HL-60/S4 (cell line): ENCODE results near the gene CCDC61.

Experiments used
- in situ Hi-C: fragments of 300-500 bp; cut with MboI; formaldehyde crosslinking; loops from 2 replicates; pipeline ENCODE4 v1.14.3; 2022; ENCODE audit warnings: low sequenced_read_pairs

CCDC61 gene

DNA sequence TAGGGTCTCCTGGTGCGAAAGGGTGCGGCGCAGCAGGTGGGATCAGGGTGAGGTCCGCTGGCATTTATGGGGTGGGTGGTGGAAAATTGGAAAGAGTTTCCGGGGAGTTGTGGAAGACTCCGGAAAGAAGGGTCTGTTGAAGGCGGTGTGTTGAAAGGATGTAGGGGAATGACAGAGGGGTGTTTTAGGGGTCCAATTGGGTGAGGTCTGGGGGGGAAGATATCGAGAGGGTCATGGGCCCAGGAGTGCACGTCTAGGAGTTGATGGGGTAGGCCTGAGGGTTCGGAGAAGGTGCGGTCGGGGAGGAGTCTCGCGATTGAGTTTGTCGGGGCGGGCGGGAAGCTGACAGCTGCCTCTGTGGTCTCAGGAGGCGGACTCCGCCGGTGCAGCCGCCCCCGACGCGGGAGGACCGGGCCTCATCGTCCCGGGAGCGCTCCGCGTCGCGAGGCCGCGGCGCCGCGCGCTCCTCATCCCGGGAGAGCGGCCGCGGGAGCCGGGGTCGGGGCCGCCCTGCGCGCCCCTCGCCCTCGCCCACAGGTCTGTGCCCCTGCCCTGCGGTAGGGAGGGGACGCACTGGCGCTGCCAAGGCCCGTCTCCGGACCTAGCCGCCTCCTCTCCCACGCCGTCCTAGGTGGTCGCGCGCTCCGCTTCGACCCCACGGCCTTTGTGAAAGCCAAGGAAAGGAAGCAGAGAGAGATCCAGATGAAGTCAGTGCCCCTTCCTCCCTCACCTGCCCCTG, 20.6 kb downstream of the CCDC61 start:
- in situ Hi-C loops, result no loop called here

DNA sequence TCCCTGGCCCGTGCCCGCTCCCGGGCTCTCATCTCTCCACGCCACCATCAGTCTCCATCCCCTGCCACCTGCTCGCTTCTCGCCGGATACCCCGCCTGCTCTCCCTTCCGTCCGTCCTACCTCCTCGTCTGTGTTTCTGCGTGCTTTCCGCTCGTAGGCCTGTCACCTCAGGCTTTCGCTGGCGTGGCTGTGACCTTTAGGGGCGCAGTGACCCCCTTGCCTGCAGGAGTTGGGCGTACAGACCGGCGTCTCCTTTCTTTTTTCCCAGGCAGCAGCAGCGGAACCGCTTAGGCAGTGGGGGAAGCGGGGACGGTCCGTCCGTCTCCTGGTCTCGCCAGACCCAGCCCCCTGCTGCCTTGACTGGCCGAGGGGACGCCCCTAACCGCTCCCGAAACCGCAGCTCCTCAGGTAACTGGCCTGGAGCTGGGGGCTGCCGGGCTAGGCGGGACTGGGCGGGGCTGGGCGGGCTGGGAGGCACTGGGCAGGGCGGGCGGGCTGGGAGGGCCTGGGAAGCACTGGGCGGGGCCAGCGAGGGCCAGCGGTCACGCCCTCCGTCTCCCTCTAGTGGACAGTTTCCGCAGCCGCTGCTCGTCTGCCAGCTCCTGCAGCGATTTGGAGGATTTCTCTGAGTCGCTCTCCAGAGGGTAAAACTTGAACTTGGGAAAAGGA, 21.3 kb downstream of the CCDC61 start:
- in situ Hi-C loops, result no loop called here

- in situ Hi-C loops, result no loop called here
These were observed 21.8 kb downstream of the CCDC61 start for GRCh38 chr19:46017095-46017429.

- in situ Hi-C loops, result no loop called here
These were observed 22.8 kb downstream of the CCDC61 start for GRCh38 chr19:46017874-46018675.

- in situ Hi-C loops, result no loop called here
These were observed 23.5 kb downstream of the CCDC61 start for GRCh38 chr19:46018729-46019251.

DNA sequence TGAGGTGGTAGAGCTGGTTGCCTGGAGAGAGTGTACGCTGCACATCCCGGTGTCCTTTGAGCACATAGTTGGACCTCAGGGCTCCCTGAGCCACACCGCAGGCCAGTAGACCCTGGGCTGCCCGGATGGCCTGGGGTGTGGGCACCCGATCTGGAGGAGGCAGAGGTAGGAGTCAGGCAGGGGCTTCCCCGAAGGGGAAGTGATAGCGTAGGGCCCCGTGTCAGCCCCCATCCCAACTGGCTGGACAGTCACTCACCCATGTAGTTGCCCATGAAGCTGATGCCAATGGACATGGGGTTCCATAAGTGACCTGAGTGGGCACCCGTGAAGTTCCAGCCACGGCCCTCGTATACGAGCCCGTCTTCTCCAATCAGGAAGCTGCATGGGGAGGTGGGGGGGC, 24.0 kb downstream of the CCDC61 start:
- in situ Hi-C loops, result no loop called here

DNA sequence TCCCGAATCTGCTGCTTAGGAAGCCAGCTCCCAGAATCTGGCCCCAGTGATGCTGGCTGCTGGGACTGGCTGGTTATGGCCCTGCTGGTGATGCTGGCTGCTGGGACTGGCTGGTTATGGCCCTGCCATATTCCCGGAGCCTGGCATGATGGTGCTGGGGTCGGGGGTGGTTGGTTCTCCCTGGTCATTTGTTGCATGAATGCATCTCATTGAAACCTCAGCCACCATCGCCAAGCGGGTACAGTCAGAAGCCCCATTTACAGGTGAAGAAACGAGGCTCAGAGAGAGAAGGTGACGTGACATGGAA, 25.5 kb downstream of the CCDC61 start:
- in situ Hi-C loops, result no loop called here

GRCh38 chr19:46021531-46022041, 26.3 kb downstream of the CCDC61 start:
- in situ Hi-C loops, result no loop called here

- in situ Hi-C loops, result no loop called here
These were observed 26.8 kb downstream of the CCDC61 start for GRCh38 chr19:46022061-46022430.

- in situ Hi-C loops, result no loop called here
These were observed 27.4 kb downstream of the CCDC61 start, which contains the start of gene PGLYRP1 for GRCh38 chr19:46022431-46023310. Gene PGLYRP1, minus strand, starts transcription at chr19:46023053. Its CDS starts 32 bp downstream, at chr19:46023021.

DNA sequence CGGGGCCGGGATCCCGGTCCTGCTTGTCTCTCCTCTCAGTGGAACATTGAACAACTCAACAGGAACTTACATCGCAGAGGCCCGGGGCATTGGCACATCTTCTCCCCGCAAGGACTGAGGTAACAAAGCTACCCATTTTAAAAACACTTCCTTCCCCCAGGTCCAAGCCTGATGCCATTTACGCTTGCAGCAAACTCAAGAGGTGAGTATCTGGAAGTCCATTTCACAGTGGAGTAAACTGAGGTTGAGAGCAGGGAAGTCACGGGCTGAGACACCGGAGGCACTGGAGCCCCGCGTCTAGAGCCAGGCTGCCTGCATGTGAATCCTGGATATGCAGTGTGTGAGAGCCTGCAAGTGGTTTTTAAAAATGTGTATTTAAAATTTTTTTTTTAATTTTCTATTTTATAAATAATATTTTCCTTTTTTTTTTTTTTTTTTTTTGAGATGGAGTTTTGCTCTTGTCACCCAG, 28.1 kb downstream of the CCDC61 start:
- in situ Hi-C loops, result no loop called here

DNA sequence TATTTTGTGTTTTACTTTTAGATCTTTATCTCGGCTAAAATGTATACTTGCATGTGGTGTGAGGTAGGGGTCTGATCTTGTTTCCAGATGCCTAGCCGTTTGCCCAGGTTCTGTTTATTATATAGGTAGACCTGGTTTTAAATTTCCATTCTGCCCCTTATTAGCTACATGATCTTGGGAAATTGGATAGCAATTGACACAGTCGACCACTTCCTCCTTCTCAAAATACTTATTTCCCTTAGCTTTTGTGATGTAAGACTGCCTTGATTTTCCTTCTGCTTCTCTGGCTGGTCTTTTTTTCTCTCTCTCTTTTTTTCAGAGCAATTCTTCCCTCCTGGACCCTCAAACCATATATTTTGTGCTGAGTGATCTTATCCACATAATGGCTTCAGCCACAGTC, 30.6 kb downstream of the CCDC61 start:
- in situ Hi-C loops, result no loop called here

GRCh38 chr19:46030812-46031550, 35.7 kb downstream of the CCDC61 start:
- in situ Hi-C loops, result no loop called here

- in situ Hi-C loops, result no loop called here
These were observed 36.7 kb downstream of the CCDC61 start for GRCh38 chr19:46031781-46032596.

DNA sequence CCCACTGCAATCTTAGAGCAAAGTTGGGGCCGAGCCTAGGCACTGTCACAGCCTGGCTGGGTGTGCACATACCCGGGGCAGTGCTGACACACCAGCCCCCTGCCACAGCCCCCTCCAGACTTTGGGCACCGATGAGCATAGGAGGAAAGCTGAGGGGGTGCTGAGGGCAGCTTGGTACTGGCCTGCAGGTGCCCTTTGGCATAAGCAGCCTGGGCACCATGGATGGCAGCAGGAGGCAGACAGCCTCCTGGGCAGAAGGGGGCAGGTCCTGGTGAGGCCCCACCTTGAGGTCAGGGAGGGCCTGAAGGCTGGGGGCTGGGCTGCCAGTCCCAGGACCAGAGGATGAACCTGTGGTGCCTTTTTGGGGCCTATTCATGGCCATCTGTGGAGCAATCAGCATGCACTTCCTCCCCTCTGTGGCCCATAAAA, 37.3 kb downstream of the CCDC61 start:
- in situ Hi-C loops, result no loop called here

DNA sequence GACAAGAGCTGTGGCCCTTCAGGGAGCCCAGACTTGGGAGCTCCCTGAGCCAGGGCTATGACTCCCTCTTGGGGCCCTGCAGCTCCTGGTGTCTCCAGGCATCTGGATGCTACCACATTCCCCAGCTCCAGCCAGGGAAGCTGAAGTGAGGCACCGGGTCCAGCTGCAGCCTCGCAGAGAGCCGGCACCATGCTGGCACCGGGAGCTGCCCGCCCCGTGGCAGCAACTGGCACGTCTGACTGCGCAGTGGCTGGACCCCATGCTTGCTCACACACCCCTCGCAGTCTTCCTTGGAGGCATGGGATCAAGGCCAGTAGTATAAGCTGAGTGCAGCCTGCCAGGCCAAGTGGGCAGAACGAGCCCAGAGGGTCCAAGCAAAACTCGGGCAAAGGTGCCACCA, 38.1 kb downstream of the CCDC61 start:
- in situ Hi-C loops, result no loop called here

- in situ Hi-C loops, result no loop called here
These were observed 40.3 kb downstream of the CCDC61 start for GRCh38 chr19:46035546-46035945.

DNA sequence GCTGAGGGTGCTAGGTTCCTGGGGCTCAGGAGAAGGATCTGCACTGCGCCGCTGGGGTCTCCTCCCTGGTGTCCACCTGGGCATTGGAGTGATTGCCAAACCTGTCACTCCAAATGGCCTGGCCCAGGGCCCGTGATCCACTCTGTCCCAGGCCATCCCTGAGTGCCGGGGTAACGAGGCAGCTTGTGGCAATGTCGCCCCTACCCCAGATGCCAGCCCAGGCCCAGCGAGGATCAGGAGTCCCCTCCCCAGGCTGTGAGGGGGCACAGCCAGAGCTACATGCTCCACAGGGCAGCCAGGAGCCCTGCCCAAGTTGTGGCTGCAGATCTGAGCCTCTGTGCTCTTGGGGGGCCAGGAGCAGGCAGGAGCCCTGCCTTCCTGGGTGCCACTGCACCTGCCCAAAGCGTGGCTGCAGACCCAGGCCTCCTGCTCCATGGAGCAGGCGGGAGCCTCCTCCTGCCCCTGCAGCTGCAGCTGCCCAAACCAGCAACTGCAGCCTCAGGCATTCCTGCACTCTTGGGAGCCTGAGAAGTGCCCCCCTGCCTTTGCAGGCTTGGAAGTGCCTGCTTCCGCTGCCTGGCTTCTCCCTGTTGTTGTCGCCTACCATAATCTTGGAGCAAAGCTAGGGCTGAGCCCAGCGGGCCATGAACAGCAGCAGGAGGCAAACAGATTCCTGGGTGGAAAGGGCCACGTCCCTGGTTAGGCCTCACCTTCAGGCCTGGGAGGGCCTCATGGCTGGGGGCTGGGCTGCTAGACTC, 40.9 kb downstream of the CCDC61 start:
- in situ Hi-C loops, result no loop called here
